HG03378 (cell line): ENCODE data around the gene PDLIM3.
"Not testable (repeated sequence)": the region's sequence is repeated elsewhere in the genome, so short reads cannot be mapped to it uniquely, and the experiment has no call there.

Source experiments
- ATAC-seq: cut with Tn5 transposase; IDR thresholded peaks from one replicate; pipeline ENCODE4 v1.9.1; 2021; ENCODE audit warnings: mild to moderate bottlenecking, moderate library complexity; ENCODE audit not compliant: unreplicated experiment

The PDLIM3 gene, protein sequence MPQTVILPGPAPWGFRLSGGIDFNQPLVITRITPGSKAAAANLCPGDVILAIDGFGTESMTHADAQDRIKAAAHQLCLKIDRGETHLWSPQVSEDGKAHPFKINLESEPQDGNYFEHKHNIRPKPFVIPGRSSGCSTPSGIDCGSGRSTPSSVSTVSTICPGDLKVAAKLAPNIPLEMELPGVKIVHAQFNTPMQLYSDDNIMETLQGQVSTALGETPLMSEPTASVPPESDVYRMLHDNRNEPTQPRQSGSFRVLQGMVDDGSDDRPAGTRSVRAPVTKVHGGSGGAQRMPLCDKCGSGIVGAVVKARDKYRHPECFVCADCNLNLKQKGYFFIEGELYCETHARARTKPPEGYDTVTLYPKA

DNA sequence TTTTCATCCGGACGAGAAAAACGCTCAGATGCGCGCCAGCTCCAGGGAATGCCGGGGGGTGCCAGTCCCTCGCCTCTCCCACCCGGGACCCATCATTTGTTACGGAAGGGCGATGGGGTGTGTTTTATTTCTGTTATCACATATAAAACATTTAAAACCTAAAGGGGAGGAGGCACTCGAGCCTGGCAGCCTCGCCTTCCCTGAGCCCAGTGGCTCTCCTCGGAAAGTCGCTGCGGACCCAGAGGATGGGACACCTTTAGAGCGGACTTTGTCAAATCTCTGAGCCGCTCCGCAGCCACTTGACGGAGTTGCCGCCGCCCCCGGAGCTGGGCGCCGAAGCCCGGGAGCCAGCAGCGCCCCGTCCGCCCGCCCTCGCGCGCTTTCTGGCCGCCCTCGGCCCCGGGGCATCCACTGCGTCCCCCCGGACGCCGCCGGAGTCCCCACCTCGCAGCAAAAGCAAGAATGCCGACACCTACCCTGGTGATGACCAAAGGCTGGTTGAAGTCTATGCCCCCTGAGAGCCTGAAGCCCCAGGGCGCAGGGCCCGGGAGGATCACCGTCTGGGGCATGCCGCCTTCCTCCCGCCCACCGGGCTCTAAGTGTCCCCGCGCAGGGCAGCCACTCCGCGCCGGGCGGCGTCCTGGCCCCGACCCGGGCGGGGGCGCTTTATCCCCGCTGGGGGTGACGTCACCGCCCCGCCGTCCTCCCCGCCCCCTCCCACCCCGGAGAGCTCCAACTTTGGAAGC is at the start of gene PDLIM3:
TSS of gene PDLIM3 (minus strand) at position 642 of the 746 bp plus-strand sequence. CDS start at position 569, 73 bp downstream.
- no peak for ATAC-seq

DNA sequence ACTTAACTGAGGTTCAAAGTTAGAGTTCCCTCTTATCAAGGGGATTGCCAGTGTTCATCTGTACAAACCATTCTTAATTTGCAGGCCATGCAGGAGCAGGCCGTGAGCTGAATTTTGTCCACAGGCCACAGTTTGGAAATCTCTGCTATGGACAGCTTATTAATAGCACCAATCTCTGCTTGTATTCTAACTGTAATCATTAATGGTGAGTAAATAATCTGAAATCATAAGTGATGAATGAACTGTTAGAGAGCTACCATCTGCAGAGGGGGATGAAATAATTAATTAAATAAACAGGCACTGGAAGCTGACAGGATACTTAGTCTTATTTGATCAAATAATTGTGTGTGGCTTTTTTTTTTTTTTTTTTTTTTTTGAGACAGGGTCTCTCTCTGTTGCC is 48.5 kb upstream of the PDLIM3 start:
- no peak for ATAC-seq

DNA sequence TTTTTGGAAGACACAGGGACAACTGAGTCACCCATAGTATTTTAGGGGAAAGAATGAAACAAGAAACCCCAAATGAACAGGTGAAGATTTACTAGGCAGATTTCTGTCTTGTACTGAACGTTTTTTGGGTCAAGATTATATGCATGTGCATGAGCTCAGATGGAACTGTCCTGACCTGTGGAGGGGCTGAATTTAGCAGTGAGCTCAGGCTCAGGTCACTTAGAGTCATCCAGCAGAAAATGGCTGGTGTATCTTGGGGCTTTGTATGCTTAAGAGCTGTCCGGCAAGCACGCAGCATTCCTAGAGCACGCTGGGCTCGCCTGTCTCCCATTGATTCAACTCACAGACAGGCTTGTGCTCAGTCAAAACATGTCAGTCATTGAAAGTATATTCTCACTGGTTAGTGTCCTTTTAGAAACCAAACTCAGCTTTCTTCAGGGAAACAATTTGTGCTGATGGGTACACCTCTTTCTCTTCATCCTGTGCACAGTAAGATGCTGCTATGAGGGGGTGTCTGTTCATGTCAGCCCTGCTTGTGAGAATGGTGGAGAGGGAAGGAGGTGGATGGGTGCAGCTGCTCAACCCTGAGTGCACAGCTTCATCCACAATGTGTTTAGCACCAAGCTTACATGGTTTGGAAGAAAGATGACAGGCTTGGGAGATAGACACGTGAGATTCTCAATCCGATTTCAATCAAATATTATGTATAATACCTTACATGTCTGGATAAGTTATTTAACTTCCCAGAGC is 47.5 kb upstream of the PDLIM3 start:
- ATAC-seq = no peak

DNA sequence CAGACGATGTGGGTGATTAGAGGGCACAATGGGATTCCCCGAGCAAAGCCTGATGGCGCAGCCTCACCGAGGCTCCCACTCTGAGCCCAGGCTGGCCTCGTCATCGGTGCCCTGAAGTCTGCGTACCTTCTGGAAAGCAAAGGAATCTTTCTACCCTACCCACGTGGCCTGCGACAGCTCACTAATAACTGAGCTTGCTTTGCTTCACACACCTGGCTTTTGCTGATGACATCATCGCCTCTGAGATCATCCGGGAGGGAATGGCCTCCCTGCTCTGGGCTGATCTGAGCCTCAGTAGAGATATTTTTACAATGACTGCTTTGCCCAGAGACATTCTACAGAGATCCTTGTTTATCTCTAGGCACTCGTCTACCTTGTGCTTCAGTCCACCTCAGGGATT is 45.4 kb upstream of the PDLIM3 start:
- ATAC-seq = no peak

DNA sequence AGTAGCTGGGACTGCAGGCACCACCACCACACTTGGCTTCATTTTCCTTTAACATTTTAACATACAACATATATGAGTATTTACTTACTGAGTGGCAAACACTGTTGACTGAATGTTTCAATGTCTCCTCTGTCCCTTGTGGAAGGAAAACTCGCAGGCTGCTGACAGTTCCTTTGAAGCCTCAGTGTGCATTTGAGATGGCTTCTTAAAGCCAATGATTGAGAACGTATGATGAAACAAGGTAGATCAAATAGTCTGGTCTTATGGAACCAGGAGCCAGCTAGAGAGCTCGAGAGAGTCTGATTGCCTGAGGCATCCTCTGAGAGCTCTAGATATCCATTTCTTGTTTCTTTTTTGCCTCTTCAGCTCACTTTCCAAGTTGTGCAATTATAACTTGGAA is 43.0 kb upstream of the PDLIM3 start:
- no peak for ATAC-seq

DNA sequence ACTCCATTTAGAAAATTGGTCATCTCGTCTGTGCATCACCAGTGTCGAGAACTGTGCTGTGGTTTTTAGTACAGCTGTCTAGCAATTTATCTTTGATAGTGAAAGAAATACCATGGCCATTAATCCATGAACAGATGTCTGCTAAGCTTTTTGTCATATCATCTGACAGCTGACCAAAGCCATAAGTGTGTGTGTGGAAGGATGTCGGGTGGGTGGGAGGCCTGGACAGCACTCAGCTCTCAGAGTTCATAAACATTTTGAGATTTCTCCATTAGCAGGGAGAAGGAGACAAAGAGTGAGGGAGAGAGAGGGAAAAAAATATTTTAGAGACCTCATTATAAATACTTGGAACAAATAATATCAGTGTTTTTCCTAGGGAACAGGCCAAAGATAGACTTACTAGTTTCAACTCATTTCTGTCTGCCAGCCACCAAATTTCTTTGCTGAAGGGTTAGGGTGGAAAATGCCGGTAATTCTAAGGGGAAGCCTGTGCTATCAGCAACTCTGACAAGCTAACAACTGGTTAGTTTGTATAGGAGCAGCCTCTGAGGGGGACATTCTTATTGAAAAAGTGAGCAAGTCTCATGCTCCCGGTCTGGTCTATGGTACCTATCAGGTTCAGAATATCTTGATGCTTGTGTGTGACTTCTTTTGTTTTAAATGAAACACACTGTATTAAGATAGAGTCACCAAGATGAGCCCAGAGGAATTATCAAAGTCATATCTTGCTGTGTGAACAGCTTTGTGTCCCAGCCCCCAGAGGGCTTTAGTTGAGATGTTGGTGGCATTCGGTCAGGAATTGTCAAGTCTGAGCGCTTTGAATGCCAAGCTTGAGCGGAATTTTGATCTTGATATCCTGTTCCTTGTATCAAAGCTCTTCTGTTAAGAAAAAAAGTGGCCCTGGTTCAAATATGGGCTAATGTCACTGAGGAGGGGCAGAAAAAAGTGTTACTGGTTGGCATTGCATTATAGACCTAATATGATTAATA is 41.9 kb upstream of the PDLIM3 start:
- ATAC-seq = no peak

DNA sequence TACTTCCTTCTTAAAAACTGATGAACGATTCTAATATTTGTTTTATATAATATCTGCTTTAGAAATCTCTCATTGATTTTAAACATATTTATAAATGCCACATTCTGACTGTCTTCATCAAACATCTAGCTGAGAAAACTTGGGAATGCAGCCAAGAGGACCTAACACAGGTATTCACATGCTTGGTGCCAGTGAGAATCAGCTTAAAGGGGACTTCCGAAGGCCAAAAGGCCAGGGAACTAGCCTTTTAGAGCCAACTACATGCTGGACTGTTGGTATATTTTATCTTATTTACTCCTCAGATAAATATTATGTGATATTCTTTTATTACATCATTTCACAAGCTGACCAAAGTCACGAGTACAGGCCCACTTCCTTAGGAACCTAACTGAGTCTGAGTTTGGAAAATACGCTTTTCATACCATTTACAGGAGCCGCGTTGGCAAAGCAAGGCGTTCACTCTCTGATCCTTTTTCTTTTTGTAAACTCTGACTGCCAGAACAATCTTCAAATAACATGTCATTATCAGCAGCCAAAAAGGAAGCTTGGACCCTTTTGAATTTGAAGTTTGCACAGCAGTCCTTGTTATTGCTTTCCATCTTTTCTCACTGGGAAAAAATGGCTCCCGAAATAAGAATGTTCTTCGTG is 41.1 kb upstream of the PDLIM3 start:
- ATAC-seq = no peak

DNA sequence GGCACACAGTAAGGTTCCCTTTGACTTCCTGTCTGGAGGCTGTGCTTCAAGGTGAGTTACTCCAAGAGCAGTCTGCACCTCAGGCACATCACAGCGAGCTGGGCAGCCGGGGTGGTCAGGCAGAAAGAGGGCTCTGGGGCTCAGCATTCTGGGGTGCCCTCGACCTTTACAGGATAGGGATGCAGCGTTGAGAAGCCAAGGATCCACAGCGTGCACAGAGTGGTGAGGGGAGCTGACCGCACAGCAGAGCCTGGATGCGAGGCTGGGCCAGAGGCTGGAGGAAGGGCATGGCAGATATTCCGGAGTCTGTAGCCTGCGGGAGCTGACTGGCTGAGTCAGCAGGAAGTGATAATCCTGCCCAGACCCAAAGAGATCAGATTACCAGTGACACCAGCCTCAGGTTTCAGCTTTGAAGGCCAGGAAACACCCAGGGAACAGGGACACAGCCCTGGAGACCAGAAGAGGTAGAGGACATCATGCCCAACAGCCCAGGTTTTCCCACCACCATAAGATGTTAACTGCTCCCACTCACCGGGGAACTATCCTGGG is 38.4 kb upstream of the PDLIM3 start:
- no peak for ATAC-seq

DNA sequence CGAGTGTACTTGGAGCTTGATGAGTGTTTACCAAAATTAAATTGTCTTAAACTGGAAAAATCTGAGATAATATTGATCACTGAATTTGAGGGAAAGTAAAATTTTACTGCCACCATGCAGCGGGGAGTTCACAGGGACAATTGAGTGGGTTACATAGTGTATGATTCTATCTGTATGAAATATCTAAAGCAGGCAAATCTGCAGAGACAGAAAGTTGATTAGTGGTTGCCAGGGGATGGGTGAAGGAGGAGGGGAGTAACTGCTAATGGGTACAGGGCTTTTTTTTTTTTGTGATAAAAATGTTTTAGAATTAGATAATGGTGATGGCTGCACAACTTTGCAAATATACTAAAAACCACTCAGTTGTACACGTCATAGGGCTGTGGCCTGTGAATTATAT is 35.4 kb upstream of the PDLIM3 start:
- ATAC-seq = no peak

DNA sequence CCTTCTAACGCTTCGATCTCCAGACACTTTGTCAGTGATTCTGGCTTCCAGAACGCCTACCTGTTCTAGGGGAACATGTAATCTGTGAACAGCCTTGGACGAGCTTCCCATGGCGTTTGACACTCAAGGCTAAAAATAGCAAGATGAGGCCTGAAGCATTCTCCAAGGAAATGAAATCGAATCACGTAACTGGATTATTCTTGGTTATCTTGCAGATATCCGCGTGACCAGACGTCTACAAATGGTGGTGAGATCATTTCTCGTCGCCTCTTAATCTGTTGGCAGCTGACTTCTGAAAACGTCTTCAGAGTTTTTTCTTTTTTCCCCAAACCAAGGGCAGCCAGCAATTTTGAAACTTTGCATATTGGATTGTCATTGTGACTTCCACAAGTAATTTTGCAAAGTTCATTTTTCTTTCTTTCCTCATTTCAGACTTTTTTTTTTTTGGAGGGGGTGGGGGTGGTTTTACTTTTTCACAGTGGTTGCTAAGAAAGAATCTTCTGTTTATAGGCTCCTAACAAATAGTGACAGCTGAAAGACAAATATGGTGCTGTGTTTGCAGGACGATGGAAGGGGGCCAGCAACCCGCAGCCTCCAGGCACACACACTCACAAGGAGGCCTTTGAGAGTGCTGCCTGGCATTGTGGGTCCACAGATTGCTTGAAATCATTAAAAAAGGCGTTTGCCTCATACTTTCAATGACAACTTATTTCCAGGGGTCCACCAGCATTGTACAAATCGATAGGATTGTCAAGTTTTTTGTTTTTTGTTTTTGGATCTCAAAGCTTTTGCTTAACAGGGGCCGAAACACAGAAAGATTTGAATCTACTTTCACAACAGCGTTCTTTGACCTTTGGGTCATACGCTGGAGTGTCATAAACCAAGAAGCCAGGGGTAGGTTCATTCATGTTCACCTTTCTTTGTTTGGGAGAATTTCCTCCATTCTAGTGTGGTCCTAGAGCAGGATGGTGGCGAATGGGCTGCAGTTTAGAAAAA is 32.4 kb upstream of the PDLIM3 start:
- ATAC-seq = no peak

DNA sequence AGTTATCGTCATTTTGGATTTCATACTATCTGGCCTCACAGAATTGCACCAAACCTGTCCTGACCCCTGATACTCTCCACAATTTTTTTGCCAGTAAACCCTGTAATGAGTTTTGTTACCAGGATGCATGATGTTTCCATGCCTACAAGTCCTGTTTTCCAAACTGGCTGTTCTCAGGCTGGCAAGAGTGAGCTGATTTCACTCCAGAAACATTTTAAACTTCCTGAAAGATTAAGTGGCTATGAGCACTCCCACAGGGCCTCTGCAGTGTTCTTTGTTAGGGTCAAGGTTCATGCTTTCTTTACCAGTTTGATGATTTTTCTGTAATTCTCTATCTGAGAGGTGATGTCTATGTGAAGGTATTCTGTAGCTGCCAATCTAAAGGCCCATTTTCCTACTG is 31.7 kb upstream of the PDLIM3 start:
- no peak for ATAC-seq

DNA sequence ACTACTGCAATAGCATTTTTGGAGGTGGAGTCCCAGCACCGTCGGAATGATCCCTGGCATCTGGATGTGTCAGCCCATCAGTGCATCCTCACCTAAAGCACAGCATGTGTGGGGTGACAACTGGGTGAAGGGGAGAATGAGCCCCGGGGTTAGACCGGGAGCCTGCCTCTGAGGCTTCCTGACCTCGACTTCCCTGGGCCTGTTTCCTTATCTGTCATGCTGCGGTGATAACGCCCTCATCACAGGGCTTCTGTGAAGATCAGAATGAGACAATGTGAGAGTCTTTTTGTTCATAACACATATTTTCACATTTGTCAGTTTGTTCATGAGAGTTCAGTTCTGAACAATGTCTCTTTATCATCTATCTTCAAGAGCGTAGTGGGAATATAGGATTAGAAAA is 31.1 kb upstream of the PDLIM3 start:
- no peak for ATAC-seq

DNA sequence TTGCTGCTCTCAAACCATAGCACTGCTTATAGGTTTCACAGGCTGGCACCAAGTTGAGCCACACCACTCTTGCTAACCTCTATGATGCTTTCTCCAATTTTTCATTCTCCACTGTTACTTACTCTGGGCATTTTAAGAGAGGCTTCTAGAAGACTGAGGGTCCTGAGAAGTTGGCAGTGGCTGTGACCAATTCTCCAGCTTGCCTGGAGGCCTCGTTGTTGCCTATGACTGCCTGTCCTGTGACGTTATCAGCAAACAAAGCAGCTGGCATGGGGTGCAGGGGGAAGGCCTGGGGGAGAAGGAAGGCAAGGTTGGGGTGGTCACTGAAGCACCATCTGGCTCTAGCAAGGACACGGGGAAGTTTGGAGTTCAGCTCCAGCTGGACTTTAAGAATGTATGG is 30.4 kb upstream of the PDLIM3 start:
- no peak for ATAC-seq

DNA sequence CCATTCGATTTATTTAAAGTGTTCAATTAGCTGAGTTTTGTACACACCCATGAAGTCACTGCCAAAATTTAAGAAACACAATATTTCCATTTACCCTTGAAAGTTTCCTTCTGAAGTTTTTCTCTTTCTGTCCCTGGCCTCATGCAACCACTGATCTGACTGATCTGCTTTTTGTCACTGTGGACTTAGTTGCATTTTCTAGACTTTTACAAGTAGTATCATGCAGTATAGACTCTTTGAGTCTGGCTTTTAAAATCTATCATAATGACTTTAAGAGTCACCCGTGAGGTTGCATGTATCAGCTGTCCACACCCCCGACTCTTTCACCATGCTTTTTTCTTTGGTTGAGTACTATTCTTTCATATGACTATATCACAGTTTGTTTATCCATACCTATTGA is 29.0 kb upstream of the PDLIM3 start:
- ATAC-seq = no peak

DNA sequence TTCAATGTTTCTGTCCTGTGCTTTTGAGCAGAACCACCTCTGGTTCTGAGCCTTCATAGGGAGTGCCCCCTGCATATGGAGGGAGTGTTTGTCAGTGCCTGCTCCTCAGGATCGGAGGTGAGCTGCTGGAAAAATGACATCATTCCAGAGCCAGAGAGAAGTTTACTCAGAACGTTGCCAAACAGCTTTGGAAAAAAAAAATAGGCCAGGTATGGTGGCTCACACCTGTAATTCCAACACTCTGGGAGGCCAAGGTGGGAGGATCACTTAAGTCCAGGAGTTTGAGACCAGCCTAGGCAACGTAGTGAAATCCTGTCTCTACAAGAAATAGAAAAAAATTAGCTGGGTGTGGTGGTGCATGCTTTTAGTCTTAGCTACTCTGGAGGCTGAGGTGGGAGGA is 27.2 kb upstream of the PDLIM3 start:
- ATAC-seq = no peak

DNA sequence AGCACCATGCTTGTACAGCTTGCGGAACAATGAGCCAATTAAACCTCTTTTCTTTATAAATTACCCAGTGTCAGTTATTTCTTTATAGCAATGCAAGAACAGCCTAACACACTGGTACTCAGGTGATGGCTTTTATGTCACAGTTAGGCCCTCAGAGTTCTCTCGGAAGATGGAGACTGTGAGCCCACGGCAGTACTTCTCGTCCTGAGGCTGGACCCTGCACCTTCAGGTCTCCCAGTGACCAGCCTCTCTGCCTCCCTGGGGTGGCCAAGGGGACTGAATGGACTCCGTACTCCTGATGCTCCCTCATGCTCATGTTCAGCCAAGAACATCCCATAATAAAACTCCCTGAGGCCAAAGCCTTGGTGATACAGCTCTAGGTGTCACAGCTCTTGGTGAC is 25.0 kb upstream of the PDLIM3 start:
- ATAC-seq = no peak

DNA sequence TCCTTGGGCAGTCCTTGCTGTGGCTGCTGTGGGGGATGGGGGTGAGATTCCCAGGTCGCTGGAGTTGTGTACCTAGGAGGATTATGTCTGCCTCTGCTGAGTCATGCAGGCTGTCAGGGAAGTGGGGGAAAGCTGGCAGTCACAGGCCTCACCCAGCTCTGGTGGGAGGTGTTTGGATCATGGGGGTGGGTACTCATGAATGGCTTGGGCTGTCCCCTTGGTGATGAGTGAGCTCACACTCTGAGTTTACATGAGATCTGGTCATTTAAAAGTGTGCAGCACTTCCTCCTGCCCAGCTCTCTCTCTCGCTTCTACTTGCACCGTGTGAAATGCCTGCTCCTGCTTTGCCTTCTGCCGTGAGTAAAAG is 24.6 kb upstream of the PDLIM3 start:
- ATAC-seq = no peak

DNA sequence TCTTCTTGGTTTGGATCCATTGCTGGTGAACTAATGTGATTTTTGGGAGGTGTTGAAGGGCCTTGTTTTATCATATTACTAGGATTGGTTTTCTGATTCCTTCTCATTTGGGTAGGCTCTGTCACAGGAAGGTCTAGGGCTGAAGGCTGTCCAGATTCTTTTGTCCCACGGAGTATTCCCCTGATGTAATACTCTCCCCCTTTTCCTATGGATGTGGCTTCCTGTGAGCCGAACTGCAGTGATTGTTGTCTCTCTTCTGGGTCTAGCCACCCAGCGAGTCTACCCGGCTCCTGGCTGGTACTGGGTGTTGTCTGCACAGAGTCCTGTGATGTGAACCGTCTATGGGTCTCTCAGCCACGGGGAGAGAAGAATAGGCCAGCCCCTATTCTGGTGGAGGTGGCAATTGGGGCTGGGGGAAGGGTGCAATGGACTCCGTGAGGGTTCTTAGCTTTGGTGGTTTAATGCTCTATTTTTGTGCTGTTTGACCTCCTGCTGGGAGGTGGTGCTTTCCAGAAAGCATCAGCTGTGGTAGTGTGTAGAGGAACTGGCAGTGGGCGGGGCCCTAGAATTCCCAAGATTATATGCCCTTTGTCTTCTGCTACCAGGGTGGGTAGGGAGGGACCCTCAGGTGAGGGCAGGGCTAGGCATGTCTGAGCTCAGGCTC is 24.1 kb upstream of the PDLIM3 start:
- not testable (repeated sequence) for ATAC-seq
